DOHH2 (cell line): ENCODE data around the gene CBX6.

Experiments
- H3F3A ChIP-seq: fragments of 200-600 bp; sonication (generic), shearing (Covaris generic); 2 replicates; pipeline ENCODE4 v1.6.0; 2016; ENCODE audit warnings: antibody characterized with exemption, mild to moderate bottlenecking; ENCODE audit not compliant: control insufficient read depth, insufficient read depth
- H3K27ac ChIP-seq: fragments of 200-600 bp; sonication (generic); 2 replicates; pipeline ENCODE4 v1.5.1; 2014; ENCODE audit warnings: low read depth, mild to moderate bottlenecking, low read length, moderate library complexity
- H3K27me3 ChIP-seq: fragments of 200-600 bp; sonication (generic); 2 replicates; pipeline ENCODE4 v1.6.1; 2014; ENCODE audit warnings: mild to moderate bottlenecking, low read length, mixed read lengths; ENCODE audit not compliant: control insufficient read depth
- H3K36me3 ChIP-seq: fragments of 200-600 bp; sonication (generic); 2 replicates; pipeline ENCODE4 v1.6.1; 2014; ENCODE audit warnings: mild to moderate bottlenecking, low read length, moderate library complexity, mixed read lengths; ENCODE audit not compliant: control insufficient read depth
- H3K4me1 ChIP-seq: fragments of 200-600 bp; sonication (generic); 2 replicates; pipeline ENCODE4 v1.6.1; 2014; ENCODE audit warnings: mild to moderate bottlenecking, low read length, mixed read lengths; ENCODE audit not compliant: control insufficient read depth
- H3K4me2 ChIP-seq: fragments of 200-600 bp; sonication (generic); 2 replicates; pipeline ENCODE4 v1.6.0; 2014; ENCODE audit warnings: mild to moderate bottlenecking, low read length, moderate library complexity
- H3K4me3 ChIP-seq: fragments of 200-600 bp; sonication (generic); 2 replicates; pipeline ENCODE4 v1.5.1; 2014; ENCODE audit warnings: mild to moderate bottlenecking, low read length, mixed read lengths
- H3K79me2 ChIP-seq: fragments of 200-600 bp; sonication (generic); 2 replicates; pipeline ENCODE4 v1.6.1; 2014; ENCODE audit warnings: mild to moderate bottlenecking, low read length, mixed read lengths; ENCODE audit not compliant: control insufficient read depth
- H3K9me2 ChIP-seq: fragments of 200-600 bp; sonication (generic); replicated peaks from 2 replicates; pipeline ENCODE4 v1.6.1; 2014; ENCODE audit warnings: mild to moderate bottlenecking, low read length, mixed read lengths; ENCODE audit not compliant: control insufficient read depth
- H3K9me3 ChIP-seq: fragments of 200-600 bp; sonication (generic); 2 replicates; pipeline ENCODE4 v1.6.1; 2014; ENCODE audit warnings: antibody characterized with exemption, low read length, mixed read lengths; ENCODE audit not compliant: control insufficient read depth, insufficient read depth
- H4K20me1 ChIP-seq: fragments of 200-600 bp; sonication (generic); 2 replicates; pipeline ENCODE4 v1.6.0; 2014; ENCODE audit warnings: low read depth, mild to moderate bottlenecking, antibody characterized with exemption, low read length, moderate library complexity; ENCODE audit not compliant: control insufficient read depth, insufficient read depth
- EZH2phosphoT487 ChIP-seq: fragments of 200-600 bp; sonication (generic); IDR thresholded peaks from 2 replicates; pipeline ENCODE4 v1.6.1; 2017; ENCODE audit warnings: borderline replicate concordance, mild to moderate bottlenecking, antibody characterized with exemption, low read length, moderate library complexity, mixed read lengths
- TF ChIP-seq, protein P1 (sequence below): fragments of 200-600 bp; sonication (generic); IDR thresholded peaks from one replicate; pipeline ENCODE4 v1.5.1; 2014; ENCODE audit warnings: antibody characterized with exemption, mild to moderate bottlenecking, low read depth, low read length; ENCODE audit not compliant: poor library complexity, severe bottlenecking

The CBX6 gene

GRCh38 chr22:38843657-38844314 is 28.2 kb downstream of the CBX6 start, which contains the start of gene NPTXR:
NPTXR (minus strand) TSS chr22:38844028.
- Histone ChIP-seq H3K9me2 (no peaks in the 10 kb centered on the region), H3K79me2 (no peaks in the 10 kb centered on the region), H4K20me1 (no peaks in the 10 kb centered on the region), H3K27me3 (peaks cover 75% of the 10 kb centered on the region), H3K36me3 (no peaks in the 10 kb centered on the region), H3K4me2 (peak within 1 kb of the TSS; percentile 35; the same call in 1 of the 2 replicates), H3K27ac (no peak within 1 kb of the TSS), H3K4me3 (no peak within 1 kb of the TSS), H3K9me3 (no peaks in the 10 kb centered on the region), H3K4me1 (0 out of 2 replicates have a peak, but pooled peaks cover 3% of the 10 kb centered on the region), H3F3A (no peaks in the 10 kb centered on the region)
- no peak for TF ChIP-seq EZH2phosphoT487
- TF ChIP-seq, protein P1, sequence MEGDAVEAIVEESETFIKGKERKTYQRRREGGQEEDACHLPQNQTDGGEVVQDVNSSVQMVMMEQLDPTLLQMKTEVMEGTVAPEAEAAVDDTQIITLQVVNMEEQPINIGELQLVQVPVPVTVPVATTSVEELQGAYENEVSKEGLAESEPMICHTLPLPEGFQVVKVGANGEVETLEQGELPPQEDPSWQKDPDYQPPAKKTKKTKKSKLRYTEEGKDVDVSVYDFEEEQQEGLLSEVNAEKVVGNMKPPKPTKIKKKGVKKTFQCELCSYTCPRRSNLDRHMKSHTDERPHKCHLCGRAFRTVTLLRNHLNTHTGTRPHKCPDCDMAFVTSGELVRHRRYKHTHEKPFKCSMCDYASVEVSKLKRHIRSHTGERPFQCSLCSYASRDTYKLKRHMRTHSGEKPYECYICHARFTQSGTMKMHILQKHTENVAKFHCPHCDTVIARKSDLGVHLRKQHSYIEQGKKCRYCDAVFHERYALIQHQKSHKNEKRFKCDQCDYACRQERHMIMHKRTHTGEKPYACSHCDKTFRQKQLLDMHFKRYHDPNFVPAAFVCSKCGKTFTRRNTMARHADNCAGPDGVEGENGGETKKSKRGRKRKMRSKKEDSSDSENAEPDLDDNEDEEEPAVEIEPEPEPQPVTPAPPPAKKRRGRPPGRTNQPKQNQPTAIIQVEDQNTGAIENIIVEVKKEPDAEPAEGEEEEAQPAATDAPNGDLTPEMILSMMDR: no peak

- peak overlapping the region; percentile 19; the same call in 1 of the 2 replicates for H3K4me2 ChIP-seq
These were observed 28.8 kb downstream of the CBX6 start for GRCh38 chr22:38843201-38843656.

GRCh38 chr22:38842512-38843200 is 29.4 kb downstream of the CBX6 start:
- H3K9me2 ChIP-seq: no peaks in the 10 kb centered on the region
- peaks cover 64% of the 10 kb centered on the region for H3K27me3 ChIP-seq
- TF ChIP-seq, protein P1: no peak
- peak; percentile 54; the same call in 1 of the 2 replicates for TF ChIP-seq EZH2phosphoT487
- no peaks in the 10 kb centered on the region for H3F3A ChIP-seq
- no peaks in the 10 kb centered on the region for H3K9me3 ChIP-seq
- no peak overlapping the region for H3K4me3 ChIP-seq
- no peaks in the 10 kb centered on the region for H4K20me1 ChIP-seq
- 0 out of 2 replicates have a peak, but pooled peaks cover 3% of the 10 kb centered on the region for H3K4me1 ChIP-seq
- no peaks in the 10 kb centered on the region for H3K36me3 ChIP-seq
- H3K79me2 ChIP-seq: no peaks in the 10 kb centered on the region
- no peak overlapping the region for H3K4me2 ChIP-seq
- H3K27ac ChIP-seq: no peak overlapping the region

More at GRCh38 chr22:38843201-38843656, 28.8 kb downstream of the CBX6 start:
- Histone ChIP-seq H3K9me2 (no peaks in the 10 kb centered on the region), H3K27ac (no peak overlapping the region), H3K79me2 (no peaks in the 10 kb centered on the region), H3K4me1 (0 out of 2 replicates have a peak, but pooled peaks cover 3% of the 10 kb centered on the region), H3K9me3 (no peaks in the 10 kb centered on the region), H3F3A (no peaks in the 10 kb centered on the region), H4K20me1 (no peaks in the 10 kb centered on the region), H3K4me3 (no peak overlapping the region), H3K27me3 (peaks cover 70% of the 10 kb centered on the region), H3K36me3 (no peaks in the 10 kb centered on the region)
- TF ChIP-seq, protein P1: no peak
- 0 out of 2 replicates have a peak, but pooled peaks have one; percentile 28 for TF ChIP-seq EZH2phosphoT487
